Left cardiac atrium (tissue), 4 donors: Measurements from ENCODE around the gene PRKACB. TPM values are rescaled to one million over a fixed set of nuclear protein-coding genes. Genes with fewer than 3 reads are reported as not detected.
"Not testable (repeated sequence)": the region's sequence is repeated elsewhere in the genome, so short reads cannot be mapped to it uniquely, and the experiment has no call there.

Experiments
- ATAC-seq, 2 donors: fragments of 200-7000 bp; cut with Tn5 transposase; one replicate each; pipeline ENCODE4 v1.9.1; 2020; ENCODE audit warnings: mild to moderate bottlenecking in 2 of 2, moderate library complexity in 2 of 2
- DNase-seq: peaks from one replicate; pipeline ENCODE4 v3.0.0-alpha.2; 2020
- intact Hi-C, 2 donors: fragments of 100-400 bp; cut with DNase I; formaldehyde crosslinking; loops; one replicate each; pipeline versions ENCODE4 v1.14.1 to v1.15.1; 2022 to 2023
- long read RNA-seq: library from polyadenylated mRNA; unstranded; transcript quantifications from one replicate; pipeline ENCODE4 v2.0.0, GENCODE V29; 2021
- total RNA-seq, 2 donors: library from RNA; stranded (reverse); fragmentation: NEBNext Ultra II Directional; extraction: Animal tissue kit (Norgen Biotek cat#: 25700); gene quantifications; one replicate each; pipeline ENCODE4 v1.2.1, GENCODE V29; 2021
- donor health status: DM: no; HTN: yes; CAD: no.
- donor health status: DM: no; HTN: yes; CAD: no; lungs with severe emphysema.
- donor health status: DM: yes; HTN: yes; CAD: no.
- donor health status: Dilated cardiomyopathy.

Gene PRKACB
- total RNA-seq = 10 to 100 TPM; 44.4 to 44.5 TPM
- long read RNA-seq, full-length matches to known transcripts = 18 of 24 reads
- long read RNA-seq, partial matches to known transcripts = 1 of 24 reads
- long read RNA-seq, other reads (novel, unspliced or antisense) = 5 of 24 reads

GRCh38 chr1:84143796-84144565, at the start of gene PRKACB:
Gene PRKACB, plus strand, starts transcription at chr1:84144271. Its CDS starts 91 bp downstream, at chr1:84144362.
- ATAC-seq (peak; percentile 41 to 65), DNase-seq (no peak)
- intact Hi-C loops = loop anchor here (2.0 to 10.0 kb wide), 2 partner anchors 289 to 291 kb away; no protein-coding TSS in a partner anchor

GRCh38 chr1:84095308-84095707, 48.8 kb upstream of the PRKACB start:
- DNase-seq (no peak), ATAC-seq (no peak)
- intact Hi-C loops = no loop called here

GRCh38 chr1:84096176-84096575, 47.9 kb upstream of the PRKACB start:
- intact Hi-C loops = no loop called here
- DNase-seq = no peak
- no peak for ATAC-seq

- intact Hi-C loops = no loop called here
- ATAC-seq = no peak
- no peak for DNase-seq
Observed at GRCh38 chr1:84101204-84101603, 42.9 kb upstream of the PRKACB start.

- peak; percentile 57 for DNase-seq
- peak; percentile 98 to 99 for ATAC-seq
- intact Hi-C loops = no loop called here
Observed at GRCh38 chr1:84103197-84103992, 40.7 kb upstream of the PRKACB start.

GRCh38 chr1:84107538-84107937, 36.5 kb upstream of the PRKACB start:
- intact Hi-C loops, DNase-seq, ATAC-seq: not testable (repeated sequence)

- no peak for DNase-seq
- no peak for ATAC-seq
- intact Hi-C loops = no loop called here
Observed at GRCh38 chr1:84107955-84108354, 36.1 kb upstream of the PRKACB start.

- no peak for DNase-seq
- intact Hi-C loops = no loop called here
- ATAC-seq = no peak
Observed at GRCh38 chr1:84108900-84109578, 35.0 kb upstream of the PRKACB start.

GRCh38 chr1:84110629-84111028, 33.4 kb upstream of the PRKACB start:
- ATAC-seq = no peak
- DNase-seq = no peak
- intact Hi-C loops = no loop called here

- intact Hi-C loops = no loop called here
- DNase-seq (no peak), ATAC-seq (no peak)
Observed at GRCh38 chr1:84116558-84116957, 27.5 kb upstream of the PRKACB start.

GRCh38 chr1:84117868-84118267, 26.2 kb upstream of the PRKACB start:
- intact Hi-C loops = no loop called here
- ATAC-seq (no peak), DNase-seq (no peak)

- ATAC-seq (no peak), DNase-seq (no peak)
- intact Hi-C loops = no loop called here
Observed at GRCh38 chr1:84121360-84121759, 22.7 kb upstream of the PRKACB start.

- intact Hi-C loops = loop anchor here in 1 of 2 donors (2.0 kb wide), 1 partner anchor 190 kb away; no protein-coding TSS in a partner anchor
- DNase-seq = peak; percentile 44
- ATAC-seq = peak; percentile 55 to 71
Observed at GRCh38 chr1:84122780-84123382, 21.2 kb upstream of the PRKACB start.

- intact Hi-C loops = no loop called here
- ATAC-seq (no peak), DNase-seq (no peak)
Observed at GRCh38 chr1:84133479-84133878, 10.6 kb upstream of the PRKACB start.

- ATAC-seq = no peak
- no peak for DNase-seq
- intact Hi-C loops = no loop called here
Observed at GRCh38 chr1:84135341-84135740, 8.7 kb upstream of the PRKACB start.

- intact Hi-C loops = loop anchor here in 1 of 2 donors (10.0 kb wide), 1 partner anchor 293 kb away; no protein-coding TSS in a partner anchor
- DNase-seq = no peak
- no peak for ATAC-seq
Observed at GRCh38 chr1:84141182-84142003, 2.7 kb upstream of the PRKACB start.

- intact Hi-C loops = loop anchor here (2.0 to 10.0 kb wide), 2 partner anchors 288 to 290 kb away; no protein-coding TSS in a partner anchor
- DNase-seq (no peak), ATAC-seq (no peak)
Observed at GRCh38 chr1:84145068-84145467, 997 bp downstream of the PRKACB start.

GRCh38 chr1:84146411-84147032, 2.5 kb downstream of the PRKACB start:
- intact Hi-C loops = loop anchor here in 1 of 2 donors (10.0 kb wide), 1 partner anchor 288 kb away; no protein-coding TSS in a partner anchor
- ATAC-seq (no peak), DNase-seq (no peak)
